ENCODE data around the gene KRTAP10-6.
"Not testable (repeated sequence)": the region's sequence is repeated elsewhere in the genome, so short reads cannot be mapped to it uniquely, and the experiment has no call there.

The KRTAP10-6 gene

DNA sequence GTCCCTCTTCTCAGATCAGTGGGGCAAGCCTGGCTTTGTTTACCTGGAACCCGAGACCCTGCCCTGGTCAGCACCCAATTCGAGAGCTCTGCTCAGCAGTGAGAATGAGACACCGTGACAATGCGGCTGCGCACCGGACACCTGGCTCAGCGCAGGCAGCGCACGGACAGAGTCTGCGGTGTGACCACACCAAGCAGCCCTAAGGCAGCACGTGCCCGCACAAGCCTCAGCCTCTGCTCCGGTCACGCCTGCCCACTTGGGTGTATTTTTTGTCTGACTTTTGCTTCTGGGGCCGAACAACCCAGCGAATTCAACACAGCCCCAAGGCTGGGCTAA lies 24.3 kb upstream of the KRTAP10-6 start:
- no peak for DNase-seq (ENCODE audit: low read depth)

GRCh38 chr21:44615911-44616590 lies 23.7 kb upstream of the KRTAP10-6 start:
- DNase-seq (ENCODE audit: low read depth), result no peak

DNA sequence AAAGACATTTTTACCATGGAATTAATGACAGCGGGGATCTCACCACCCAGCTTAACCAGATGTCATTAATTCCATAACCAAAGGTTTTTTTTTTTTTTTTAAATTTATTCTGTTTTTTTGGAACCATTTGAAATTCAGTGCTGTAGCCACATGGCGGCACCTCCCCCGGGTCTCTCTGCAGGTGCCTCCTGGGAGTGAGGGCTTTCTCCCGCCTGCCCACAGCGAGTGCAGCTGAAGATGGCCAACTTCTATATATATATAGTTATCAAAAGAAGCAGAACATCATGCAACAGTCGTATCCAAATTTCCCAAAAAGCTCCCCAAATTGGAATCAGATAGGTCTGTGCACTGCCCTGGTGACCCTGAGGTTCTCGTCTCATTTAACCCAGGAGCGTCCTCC lies 23.2 kb upstream of the KRTAP10-6 start:
- no peak for DNase-seq (ENCODE audit: low read depth)

DNA sequence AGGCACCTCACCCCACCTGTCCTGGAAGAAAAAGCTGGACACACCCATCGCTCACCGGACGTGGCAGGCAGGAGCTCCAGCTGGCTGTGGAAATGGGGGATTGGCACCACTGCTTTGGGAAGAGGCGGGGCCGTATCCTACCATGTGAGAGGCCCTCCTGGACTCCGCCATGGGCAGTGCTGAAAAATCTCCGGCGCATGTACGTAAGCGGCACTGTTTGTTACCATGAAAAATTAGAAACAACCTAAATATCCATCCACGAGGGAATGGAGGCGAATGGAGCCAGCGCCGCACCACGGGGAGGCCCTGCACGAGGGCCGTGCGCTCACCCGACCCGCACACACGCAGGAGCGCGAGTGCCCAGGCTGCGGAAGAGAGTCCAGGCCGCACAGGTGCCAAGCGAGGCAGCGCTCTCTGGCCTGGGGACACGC lies 22.7 kb upstream of the KRTAP10-6 start:
- DNase-seq (ENCODE audit: low read depth), result no peak

DNA sequence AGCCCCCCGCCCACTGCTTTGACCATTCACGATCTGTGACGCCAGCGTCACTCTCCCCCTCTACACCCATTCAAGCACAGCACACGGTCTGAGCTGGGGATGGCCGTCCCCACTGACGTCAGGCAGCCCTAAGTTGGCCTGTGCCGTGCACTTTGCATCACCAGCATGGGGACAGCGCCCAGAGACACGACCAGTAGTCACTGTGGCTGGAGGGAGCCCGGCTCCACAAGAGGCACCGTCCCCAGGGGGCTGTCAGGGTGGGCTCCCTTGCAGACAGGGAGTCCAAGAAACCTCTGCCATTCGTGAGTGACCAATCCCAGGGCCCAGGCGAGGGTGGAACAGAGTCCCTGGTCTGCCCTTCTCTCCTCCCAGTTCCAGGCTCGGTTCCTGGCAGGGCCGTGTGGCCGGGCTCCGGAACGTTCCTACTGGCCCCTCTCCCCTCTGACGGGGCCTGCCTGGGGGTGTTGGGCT lies 21.9 kb upstream of the KRTAP10-6 start:
- no peak for DNase-seq (ENCODE audit: low read depth)

DNA sequence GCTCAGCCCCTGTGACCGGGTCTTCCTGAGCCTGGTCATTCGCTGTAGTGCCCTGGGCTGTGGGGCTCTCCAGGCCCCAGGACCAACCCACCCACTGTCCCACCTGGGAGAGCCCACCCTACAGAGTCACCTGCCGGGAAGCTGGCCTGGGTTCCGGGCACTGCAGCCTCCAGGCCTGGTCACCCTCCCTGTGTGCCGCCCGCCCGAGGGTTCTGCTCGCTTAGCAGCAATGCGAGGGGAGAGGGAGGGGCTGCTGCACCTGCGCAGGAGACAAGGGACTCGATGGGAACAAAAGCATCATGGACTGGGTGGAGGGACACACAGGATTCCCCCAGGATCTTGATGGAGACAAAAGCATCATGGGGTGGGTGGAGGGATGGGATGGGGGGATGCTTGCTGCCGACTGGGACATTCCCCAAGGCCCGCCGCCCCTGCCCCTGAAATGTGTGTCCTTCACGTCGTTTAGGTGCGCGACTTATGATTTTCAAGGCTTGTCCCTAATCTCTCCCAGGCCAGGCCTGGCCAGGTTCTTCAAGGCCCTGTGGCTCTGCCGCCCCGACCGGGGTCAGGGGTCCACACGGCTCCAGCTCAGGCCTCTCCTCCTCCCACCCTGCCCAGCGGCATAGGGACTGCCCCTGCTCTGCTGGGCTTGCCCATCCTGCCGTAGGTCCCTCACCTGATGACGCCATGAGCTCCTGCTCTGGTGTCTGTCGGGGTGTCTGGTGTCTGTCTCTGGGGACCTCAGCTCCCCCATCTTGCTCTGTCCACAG lies 21.3 kb upstream of the KRTAP10-6 start:
- DNase-seq (ENCODE audit: low read depth), result no peak

DNA sequence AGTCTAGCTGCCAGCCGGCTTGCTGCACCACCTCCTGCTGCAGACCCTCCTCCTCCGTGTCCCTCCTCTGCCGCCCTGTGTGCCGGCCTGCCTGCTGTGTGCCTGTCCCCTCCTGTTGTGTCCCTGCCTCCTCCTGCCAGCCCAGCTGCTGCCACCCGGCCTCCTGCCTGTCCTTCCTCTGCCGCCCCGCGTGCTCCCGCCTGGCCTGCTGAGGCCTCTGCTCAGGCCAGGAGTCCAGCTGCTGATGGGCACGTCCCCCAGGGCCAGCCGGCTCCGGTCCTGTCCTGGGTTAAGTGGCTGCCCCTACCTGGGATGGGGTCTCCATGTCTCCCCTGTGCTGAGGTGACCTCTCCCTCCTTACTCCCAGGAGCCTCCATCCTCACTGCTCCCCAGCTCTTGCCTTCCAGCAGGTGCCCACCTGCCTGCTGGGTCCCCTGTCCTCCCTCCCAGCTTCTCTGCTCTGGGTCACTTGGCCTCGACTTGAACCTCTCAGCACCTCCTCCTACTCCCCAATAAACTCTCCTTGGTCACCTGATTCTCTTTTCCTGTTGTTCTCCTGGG lies 20.4 kb upstream of the KRTAP10-6 start:
- DNase-seq (ENCODE audit: low read depth), result no peak

DNA sequence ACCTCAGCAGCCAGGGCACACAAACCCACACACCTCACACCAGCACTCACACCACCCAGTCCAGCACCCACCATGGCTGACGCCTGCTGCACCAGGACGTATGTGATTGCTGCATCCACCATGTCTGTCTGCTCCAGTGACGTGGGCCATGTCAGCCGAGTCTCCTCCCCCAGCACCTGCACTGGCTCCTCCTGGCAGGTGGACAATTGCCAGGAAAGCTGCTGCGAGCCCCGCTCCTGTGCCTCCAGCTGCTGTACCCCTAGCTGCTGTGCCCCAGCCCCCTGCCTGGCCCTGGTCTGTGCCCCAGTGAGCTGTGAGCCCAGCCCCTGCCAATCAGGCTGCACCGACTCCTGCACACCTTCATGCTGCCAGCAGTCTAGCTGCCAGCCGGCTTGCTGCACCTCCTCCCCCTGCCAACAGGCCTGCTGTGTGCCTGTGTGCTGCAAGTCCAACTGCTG lies 19.8 kb upstream of the KRTAP10-6 start, which contains the start of gene KRTAP10-8:
Gene KRTAP10-8, plus strand, starts transcription at position 51 of the 458 bp plus-strand sequence. Its CDS starts 22 bp downstream, at position 73.
- no peak for DNase-seq (ENCODE audit: low read depth)

DNA sequence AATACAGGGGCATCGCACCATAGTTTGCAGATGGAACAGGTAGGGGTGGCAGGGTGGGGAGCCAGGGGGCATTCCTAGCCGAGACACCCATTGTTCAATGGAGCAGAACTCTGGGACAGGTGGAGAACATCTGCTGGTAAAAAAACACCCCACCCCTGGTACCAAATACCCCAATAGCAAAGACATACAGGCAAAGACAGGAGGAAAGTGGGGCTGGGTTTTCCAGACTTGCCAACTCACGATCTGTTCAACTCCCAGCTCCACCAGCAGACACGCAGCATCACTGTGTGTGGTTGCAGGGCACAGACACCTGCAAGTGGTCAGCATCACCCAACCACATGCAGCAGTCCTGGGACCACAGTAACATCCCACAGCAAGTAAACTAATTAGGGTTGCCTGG lies 19.2 kb upstream of the KRTAP10-6 start:
- no peak for DNase-seq (ENCODE audit: low read depth)

DNA sequence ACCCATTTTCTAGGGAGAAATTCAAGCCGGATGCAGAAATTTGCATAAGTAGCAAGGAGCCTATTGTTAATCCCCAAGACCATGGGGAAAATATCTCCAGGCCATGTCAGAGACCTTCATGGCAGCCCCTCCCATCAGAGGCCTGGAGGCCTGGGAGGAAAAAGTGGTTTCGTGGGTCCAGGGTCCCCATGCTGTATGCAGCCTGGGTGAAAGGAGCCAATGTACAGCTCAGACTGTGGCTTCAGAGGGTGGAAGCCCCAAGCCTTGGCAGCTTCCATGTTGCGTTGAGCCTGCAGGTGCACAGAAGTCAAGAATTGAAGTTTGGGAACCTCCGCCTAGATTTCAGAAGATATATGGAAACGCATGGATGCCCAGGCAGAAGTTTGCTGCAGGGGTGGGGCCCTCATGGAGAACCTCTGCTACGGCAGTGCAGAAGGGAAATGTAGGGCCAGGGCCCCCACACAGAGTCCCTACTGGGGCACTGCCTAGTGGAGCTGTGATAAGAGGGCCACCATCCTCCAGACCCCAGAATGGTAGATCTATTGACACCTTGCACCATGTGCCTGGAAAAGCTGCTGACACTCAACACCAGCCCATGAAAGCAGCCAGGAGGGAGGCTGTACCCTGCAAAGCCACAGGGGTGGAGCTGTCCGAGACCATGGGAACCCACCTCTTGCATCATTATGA lies 18.0 kb upstream of the KRTAP10-6 start:
- not testable (repeated sequence) for DNase-seq (ENCODE audit: low read depth)

DNA sequence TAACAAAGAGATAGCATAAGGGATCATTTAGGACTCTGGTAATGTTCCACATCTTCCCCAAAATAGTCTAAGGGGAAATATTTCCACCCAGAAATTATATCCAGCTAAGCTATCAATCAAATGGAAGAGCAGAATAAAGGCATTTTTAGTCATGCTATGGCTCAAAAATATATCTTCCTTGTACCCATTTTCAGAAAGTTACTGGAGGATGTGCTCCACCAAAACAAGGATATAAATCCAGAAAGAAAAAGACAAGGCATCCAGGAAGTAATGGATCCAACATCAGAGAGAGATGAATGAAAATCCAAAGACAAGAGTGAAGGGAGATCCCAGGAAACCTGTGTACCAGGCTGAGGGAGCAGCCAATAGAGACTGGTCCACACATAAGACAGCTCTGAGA lies 16.9 kb upstream of the KRTAP10-6 start:
- DNase-seq (ENCODE audit: low read depth), result no peak

- DNase-seq (ENCODE audit: low read depth), result no peak
Observed at GRCh38 chr21:44606495-44606894, 14.2 kb upstream of the KRTAP10-6 start.

- DNase-seq (ENCODE audit: low read depth), result no peak
Observed at GRCh38 chr21:44603911-44604310, 11.6 kb upstream of the KRTAP10-6 start.

DNA sequence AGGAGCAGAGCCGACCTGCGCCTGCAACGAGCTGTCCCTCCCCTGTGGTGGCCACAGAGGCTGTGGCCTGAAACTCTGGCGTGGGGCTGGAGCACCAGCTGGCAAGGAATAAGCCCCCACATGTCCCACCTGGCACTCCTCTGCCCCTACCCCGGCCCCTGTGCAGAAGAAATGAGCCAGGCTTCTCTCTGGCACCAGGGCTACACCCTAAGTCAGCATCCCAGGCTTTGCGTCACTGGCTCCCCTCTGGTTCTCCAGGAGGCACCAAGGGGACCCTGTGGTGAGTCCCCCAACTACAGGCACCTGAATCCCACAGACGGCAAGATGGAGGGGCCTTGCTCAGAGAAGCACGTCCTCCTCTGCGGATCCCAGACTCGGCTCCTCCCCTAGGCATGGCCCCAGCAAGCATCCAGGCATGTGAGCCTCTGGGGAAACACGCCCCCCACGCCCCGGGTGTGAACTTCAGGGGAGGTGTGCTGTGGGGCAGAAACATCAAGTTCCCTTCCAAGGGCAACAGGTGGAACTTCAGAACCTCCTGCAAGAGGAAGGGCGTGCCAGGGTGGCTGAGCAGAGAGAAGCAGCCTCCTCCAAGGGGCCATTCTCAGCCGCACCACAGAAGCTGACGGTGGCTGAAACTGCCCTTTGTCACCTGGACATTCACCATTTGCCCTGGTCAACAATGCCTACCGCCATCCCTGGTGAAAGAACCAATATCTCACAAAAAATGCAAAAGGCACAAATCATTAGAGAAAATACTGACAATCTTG lies 11.0 kb upstream of the KRTAP10-6 start:
- DNase-seq (ENCODE audit: low read depth), result no peak

- DNase-seq (ENCODE audit: low read depth), result no peak
Observed at GRCh38 chr21:44602463-44602850, 10.2 kb upstream of the KRTAP10-6 start.

DNA sequence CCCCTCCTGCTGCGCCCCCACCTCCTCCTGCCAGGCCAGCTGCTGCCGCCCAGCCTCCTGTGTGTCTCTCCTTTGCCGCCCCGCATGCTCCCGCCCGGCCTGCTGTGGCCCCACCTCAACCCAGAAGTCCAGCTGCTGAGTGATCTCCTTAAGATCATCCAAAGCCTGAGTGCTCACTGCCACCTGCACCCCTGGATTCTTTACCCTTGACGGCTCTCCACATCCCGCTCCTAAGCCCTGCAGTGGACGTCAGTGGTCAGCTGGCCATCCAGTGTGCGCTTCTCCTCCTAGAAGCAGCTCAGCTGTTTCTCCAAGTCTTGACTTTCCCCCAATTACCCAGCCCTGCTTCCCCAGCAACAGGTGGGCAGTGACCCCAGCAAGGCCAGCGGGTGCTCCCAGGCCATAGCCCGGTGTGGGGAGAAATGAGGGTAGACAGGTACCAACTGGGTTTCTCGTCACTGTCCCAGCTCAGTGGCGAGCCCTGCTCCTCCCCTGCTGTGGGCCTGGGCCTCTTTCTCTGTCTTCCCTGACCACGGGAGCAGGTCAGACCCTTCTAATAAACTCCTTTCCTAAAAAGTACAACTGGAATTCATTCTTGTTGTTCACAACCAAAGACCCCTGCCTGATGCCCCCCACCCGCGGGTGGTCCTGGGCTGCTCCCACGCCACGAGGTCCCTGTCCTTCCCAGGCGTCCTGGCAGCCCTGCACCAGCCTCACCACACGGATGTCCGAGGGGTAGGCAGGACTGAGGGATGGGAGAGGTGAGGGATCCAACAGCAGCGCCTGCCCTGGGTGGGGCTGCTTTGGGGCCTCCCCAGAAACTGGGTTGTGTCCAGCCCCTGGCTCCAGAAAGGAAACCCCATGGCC lies 9.5 kb upstream of the KRTAP10-6 start:
- no peak for DNase-seq (ENCODE audit: low read depth)

DNA sequence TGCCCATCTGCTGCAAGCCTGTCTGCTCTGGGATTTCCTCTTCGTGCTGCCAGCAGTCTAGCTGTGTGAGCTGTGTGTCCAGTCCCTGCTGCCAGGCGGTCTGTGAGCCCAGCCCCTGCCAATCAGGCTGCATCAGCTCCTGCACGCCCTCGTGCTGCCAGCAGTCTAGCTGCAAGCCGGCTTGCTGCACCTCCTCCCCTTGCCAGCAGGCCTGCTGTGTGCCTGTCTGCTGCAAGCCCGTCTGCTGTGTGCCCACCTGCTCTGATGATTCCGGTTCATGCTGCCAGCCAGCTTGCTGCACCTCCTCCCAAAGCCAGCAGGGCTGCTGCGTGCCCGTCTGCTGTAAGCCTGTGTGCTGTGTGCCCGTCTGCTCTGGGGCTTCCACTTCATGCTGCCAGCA lies 8.8 kb upstream of the KRTAP10-6 start:
- not testable (repeated sequence) for DNase-seq (ENCODE audit: low read depth)

DNA sequence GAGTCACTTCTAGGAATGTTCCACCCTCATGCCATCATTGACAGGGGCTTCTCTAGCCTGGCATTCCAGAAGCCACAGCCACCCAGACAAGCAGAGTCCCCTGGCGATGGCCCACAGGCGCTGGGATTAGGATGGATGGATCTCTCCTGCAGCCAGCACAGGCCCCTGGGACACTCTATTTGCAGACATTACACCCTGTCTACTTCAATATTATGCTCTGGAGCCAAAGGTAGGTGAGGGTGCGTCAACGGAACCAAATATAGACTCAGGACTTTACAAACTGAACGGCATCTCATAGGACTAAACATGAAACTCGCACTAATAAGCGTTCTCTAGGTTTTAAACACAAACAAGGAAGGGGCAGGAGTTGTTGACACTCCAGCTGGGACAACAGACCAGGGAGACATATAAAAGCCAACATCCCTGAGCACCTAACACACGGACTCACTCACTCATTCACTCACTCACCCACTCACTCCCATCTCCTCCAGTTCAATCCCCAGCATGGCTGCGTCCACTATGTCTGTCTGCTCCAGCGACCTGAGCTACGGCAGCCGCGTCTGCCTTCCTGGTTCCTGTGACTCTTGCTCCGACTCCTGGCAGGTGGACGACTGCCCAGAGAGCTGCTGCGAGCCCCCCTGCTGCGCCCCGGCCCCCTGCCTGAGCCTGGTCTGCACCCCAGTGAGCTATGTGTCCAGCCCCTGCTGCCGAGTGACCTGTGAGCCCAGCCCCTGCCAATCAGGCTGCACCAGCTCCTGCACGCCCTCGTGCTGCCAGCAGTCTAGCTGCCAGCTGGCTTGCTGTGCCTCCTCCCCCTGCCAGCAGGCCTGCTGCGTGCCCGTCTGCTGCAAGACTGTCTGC lies 8.0 kb upstream of the KRTAP10-6 start, which contains the start of gene KRTAP10-7:
Gene KRTAP10-7, plus strand, starts transcription at position 480 of the 861 bp plus-strand sequence. Its CDS starts 25 bp downstream, at position 505.
- not testable (repeated sequence) for DNase-seq (ENCODE audit: low read depth)

GRCh38 chr21:44599264-44600029 lies 7.1 kb upstream of the KRTAP10-6 start:
- DNase-seq (ENCODE audit: low read depth), result no peak

Data from fibroblast of the conjunctiva (primary cell).